ENCODE data around the gene DLG5. TPM values are rescaled to one million over a fixed set of nuclear protein-coding genes. Genes with fewer than 3 reads are reported as not detected.

Gene DLG5
- polyA plus RNA-seq, 3 donors, result 0.14 to 0.77 TPM; not detected in 1

- H3K4me1 ChIP-seq (ENCODE audit: control insufficient read depth in 1 of 2, insufficient read depth in 2 of 2, low read length in 2 of 2), result no peaks in the 10 kb centered on the region
- no peaks in the 10 kb centered on the region for H3K9me3 ChIP-seq (replicated peaks in 1 of 2; ENCODE audit: control insufficient read depth in 1 of 2, insufficient read depth in 1 of 2, low read length in 2 of 2)
- H3K27ac ChIP-seq (ENCODE audit: low read depth in 1 of 2, low read length in 2 of 2), result no peak overlapping the region
- no peaks in the 10 kb centered on the region for H3K36me3 ChIP-seq (replicated peaks in 1 of 2; ENCODE audit: control insufficient read depth in 1 of 2, insufficient read depth in 2 of 2, low read length in 2 of 2)
- no peaks in the 10 kb centered on the region for H3K9me3 Mint-ChIP-seq
- H2AFZ ChIP-seq (ENCODE audit: insufficient read depth, low read depth, low read length, poor library complexity, severe bottlenecking), result no peak overlapping the region
- no peak overlapping the region for H3K4me3 ChIP-seq (replicated peaks in 1 of 3; ENCODE audit: low read depth in 2 of 3, low read length in 3 of 3)
- H3K36me3 Mint-ChIP-seq, result no peaks in the 10 kb centered on the region
- no peak overlapping the region for H3K4me2 ChIP-seq (replicated peaks; ENCODE audit: extremely low read depth, low read length, poor library complexity, severe bottlenecking)
- H3K4me1 Mint-ChIP-seq, result no peaks in the 10 kb centered on the region
- no peaks in the 10 kb centered on the region for H3K27me3 ChIP-seq (ENCODE audit: control insufficient read depth in 2 of 2, insufficient read depth in 2 of 2, low read length in 2 of 2)
- H3K79me2 ChIP-seq (ENCODE audit: insufficient read depth, low read length), result no peaks in the 10 kb centered on the region
- intact Hi-C loops (cut with micrococcal nuclease), result no loop called here
- WGBS (ENCODE audit: insufficient coverage), result 97% methylated on average over 7 of the region's 8 CpGs
- H4K20me1 ChIP-seq (ENCODE audit: insufficient read depth, low read length), result no peaks in the 10 kb centered on the region
- no peak overlapping the region for H3K27ac Mint-ChIP-seq
- no peak for DNase-seq
- no peak overlapping the region for H3K9ac ChIP-seq (ENCODE audit: insufficient read depth, low read length, poor library complexity, severe bottlenecking)
- no peak overlapping the region for H3K4me3 Mint-ChIP-seq
- H3K27me3 Mint-ChIP-seq (ENCODE audit: low read depth in 3 of 3), result peaks cover 0 to 10% (median 0%) of the 10 kb centered on the region in 3 donors
- TF ChIP-seq CTCF (IDR thresholded peaks at IDR 0.05), result no peak
Observed at GRCh38 chr10:77892021-77892739, 34.4 kb downstream of the DLG5 start.

GRCh38 chr10:77890097-77890496 lies 36.5 kb downstream of the DLG5 start:
- Mint-ChIP-seq H3K9me3 (no peaks in the 10 kb centered on the region), H3K27ac (no peak overlapping the region), H3K27me3 (ENCODE audit: low read depth in 3 of 3) (peaks cover 0 to 6% (median 0%) of the 10 kb centered on the region in 3 donors), H3K36me3 (no peaks in the 10 kb centered on the region), H3K4me3 (no peak overlapping the region), H3K4me1 (no peaks in the 10 kb centered on the region)
- intact Hi-C loops (cut with micrococcal nuclease), result no loop called here
- no peak overlapping the region for H3K4me3 ChIP-seq (replicated peaks in 1 of 3; ENCODE audit: low read depth in 2 of 3, low read length in 3 of 3)
- 89% methylated on average over 6 of the region's 7 CpGs for WGBS (ENCODE audit: insufficient coverage)
- no peak overlapping the region for H3K27ac ChIP-seq (ENCODE audit: low read depth in 1 of 2, low read length in 2 of 2)
- H3K27me3 ChIP-seq (ENCODE audit: control insufficient read depth in 2 of 2, insufficient read depth in 2 of 2, low read length in 2 of 2), result no peaks in the 10 kb centered on the region
- H3K9me3 ChIP-seq (replicated peaks in 1 of 2; ENCODE audit: control insufficient read depth in 1 of 2, insufficient read depth in 1 of 2, low read length in 2 of 2), result no peaks in the 10 kb centered on the region
- no peak for TF ChIP-seq CTCF (IDR thresholded peaks at IDR 0.05)
- H3K9ac ChIP-seq (ENCODE audit: insufficient read depth, low read length, poor library complexity, severe bottlenecking), result no peak overlapping the region
- H4K20me1 ChIP-seq (ENCODE audit: insufficient read depth, low read length), result no peaks in the 10 kb centered on the region
- no peaks in the 10 kb centered on the region for H3K79me2 ChIP-seq (ENCODE audit: insufficient read depth, low read length)
- H3K36me3 ChIP-seq (replicated peaks in 1 of 2; ENCODE audit: control insufficient read depth in 1 of 2, insufficient read depth in 2 of 2, low read length in 2 of 2), result no peaks in the 10 kb centered on the region
- H3K4me2 ChIP-seq (replicated peaks; ENCODE audit: extremely low read depth, low read length, poor library complexity, severe bottlenecking), result no peak overlapping the region
- DNase-seq, result no peak
- no peaks in the 10 kb centered on the region for H3K4me1 ChIP-seq (ENCODE audit: control insufficient read depth in 1 of 2, insufficient read depth in 2 of 2, low read length in 2 of 2)
- H2AFZ ChIP-seq (ENCODE audit: insufficient read depth, low read depth, low read length, poor library complexity, severe bottlenecking), result no peak overlapping the region

All from CD14-positive monocyte (primary cell).